HEK293T (cell line): ENCODE data around the gene TMOD1.

Source experiments
- BHLHE40 ChIP-seq: fragments of 450-650 bp; IDR thresholded peaks from 2 replicates; pipeline ENCODE4 v1.6.1; 2016; ENCODE audit warnings: mild to moderate bottlenecking, moderate library complexity, borderline replicate concordance
- ELF4 ChIP-seq: fragments of 450-650 bp; IDR thresholded peaks from 2 replicates; pipeline ENCODE4 v1.6.1; 2017; ENCODE audit warnings: antibody characterized with exemption
- FOXK2 ChIP-seq: fragments of 450-650 bp; IDR thresholded peaks from 2 replicates; pipeline ENCODE4 v1.6.1; 2016; ENCODE audit warnings: mild to moderate bottlenecking
- FOXM1 ChIP-seq: fragments of 450-650 bp; IDR thresholded peaks from 2 replicates; pipeline ENCODE4 v1.6.1; 2017; ENCODE audit warnings: mild to moderate bottlenecking, borderline replicate concordance
- HDGF ChIP-seq: fragments of 450-650 bp; IDR thresholded peaks from 2 replicates; pipeline ENCODE4 v1.6.1; 2017; ENCODE audit warnings: antibody characterized with exemption, borderline replicate concordance
- LEF1 ChIP-seq: fragments of 450-650 bp; IDR thresholded peaks from 2 replicates; pipeline ENCODE4 v1.6.1; 2017; ENCODE audit warnings: mild to moderate bottlenecking, borderline replicate concordance
- NFRKB ChIP-seq: fragments of 450-650 bp; IDR thresholded peaks from 2 replicates; pipeline ENCODE4 v1.6.1; 2016; ENCODE audit warnings: mild to moderate bottlenecking, moderate library complexity

GRCh38 chr9:97528529-97529230, 27.2 kb downstream of the TMOD1 start:
- TF ChIP-seq ELF4 (no peak), BHLHE40 (no peak), FOXM1 (no peak), HDGF (no peak), NFRKB (no peak), LEF1 (no peak), FOXK2 (no peak)
